NCI-H146 (cell line): ENCODE results near the gene FAM124B.

ENCODE experiments used
- DNase-seq: peaks from one replicate; lab custom pipeline; 2025; lab: John Stamatoyannopoulos, UW

The FAM124B gene

GRCh38 chr2:224381521-224382279 lies 20.2 kb downstream of the FAM124B start:
- DNase-seq: no peak

GRCh38 chr2:224379986-224380385 lies 21.9 kb downstream of the FAM124B start:
- DNase-seq: no peak

- DNase-seq: peak; percentile 1
These were observed 22.7 kb downstream of the FAM124B start for GRCh38 chr2:224379172-224379571.

GRCh38 chr2:224378701-224379097 lies 23.2 kb downstream of the FAM124B start:
- DNase-seq: no peak

- no peak for DNase-seq
These were observed 23.9 kb downstream of the FAM124B start for GRCh38 chr2:224377751-224378700.

GRCh38 chr2:224372641-224373040 lies 29.3 kb downstream of the FAM124B start:
- DNase-seq: no peak

- DNase-seq: peak; percentile 3
These were observed 32.8 kb downstream of the FAM124B start for GRCh38 chr2:224369028-224369632.

GRCh38 chr2:224366267-224366844 lies 35.6 kb downstream of the FAM124B start:
- DNase-seq: no peak

GRCh38 chr2:224365331-224365730 lies 36.6 kb downstream of the FAM124B start:
- no peak for DNase-seq

- DNase-seq: no peak
These were observed 38.6 kb downstream of the FAM124B start for GRCh38 chr2:224363281-224363680.

- DNase-seq: no peak
These were observed 39.8 kb downstream of the FAM124B start for GRCh38 chr2:224362094-224362493.

- DNase-seq: no peak
These were observed 41.1 kb downstream of the FAM124B start for GRCh38 chr2:224360801-224361251.

- DNase-seq: peak; percentile 18
These were observed 42.3 kb downstream of the FAM124B start for GRCh38 chr2:224359569-224359968.

- peak; percentile 50 for DNase-seq
These were observed 44.6 kb downstream of the FAM124B start for GRCh38 chr2:224357098-224357901.

GRCh38 chr2:224354632-224355211 lies 47.2 kb downstream of the FAM124B start:
- DNase-seq: no peak

GRCh38 chr2:224350703-224351102 lies 51.2 kb downstream of the FAM124B start:
- DNase-seq: no peak

- no peak for DNase-seq
These were observed 52.5 kb downstream of the FAM124B start for GRCh38 chr2:224349396-224349795.

- DNase-seq: no peak
These were observed 54.5 kb downstream of the FAM124B start for GRCh38 chr2:224347176-224348051.

GRCh38 chr2:224345492-224345891 lies 56.4 kb downstream of the FAM124B start:
- DNase-seq: no peak

GRCh38 chr2:224343226-224343625 lies 58.7 kb downstream of the FAM124B start:
- DNase-seq: no peak
